GM10266 (cell line): Measurements from ENCODE around the gene DNAJB12.
"Not testable (repeated sequence)": the region's sequence is repeated elsewhere in the genome, so short reads cannot be mapped to it uniquely, and the experiment has no call there.

ENCODE experiments used
- DNase-seq: peaks from one replicate; pipeline ENCODE4 v3.0.0; 2012; ENCODE audit errors: extremely low spot score
- TF ChIP-seq, protein P1 (sequence below): IDR thresholded peaks from 2 replicates; pipeline ENCODE4 v1.5.1; 2012; ENCODE audit warnings: mild to moderate bottlenecking, low read depth; ENCODE audit not compliant: control insufficient read depth, insufficient read depth; ENCODE audit errors: missing control alignments

The DNAJB12 gene

DNA sequence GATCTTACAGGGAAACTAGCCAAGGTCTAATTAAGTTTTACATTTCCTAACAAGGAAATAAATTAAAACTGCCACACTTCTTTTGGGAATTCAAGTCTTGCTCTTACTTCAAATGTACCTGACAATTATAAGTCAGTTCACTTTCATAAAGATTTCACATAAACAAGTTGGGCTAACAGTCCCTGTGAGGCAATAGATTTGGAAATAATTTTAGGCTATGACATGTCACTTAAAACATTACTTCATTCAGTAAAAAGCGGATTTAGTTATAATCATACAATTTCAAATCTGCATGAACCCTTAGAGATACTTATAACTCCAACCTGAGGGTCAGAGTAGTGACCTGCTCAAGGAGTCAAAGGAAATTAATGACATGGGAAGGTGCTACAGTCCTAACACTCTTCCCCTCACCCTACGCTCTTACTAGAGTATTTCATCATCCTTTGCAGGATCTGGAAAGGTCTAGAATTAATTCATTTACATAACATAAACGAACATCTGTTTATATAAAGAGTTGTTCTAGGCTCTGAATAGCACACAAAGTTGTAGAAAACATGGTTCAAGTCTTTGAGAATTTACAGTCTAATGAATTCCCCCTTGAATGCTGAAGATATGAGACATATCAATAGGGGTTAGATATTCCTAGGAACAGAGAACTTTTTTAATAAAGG, 32.3 kb upstream of the DNAJB12 start:
- no peak for DNase-seq
- TF ChIP-seq, protein P1, sequence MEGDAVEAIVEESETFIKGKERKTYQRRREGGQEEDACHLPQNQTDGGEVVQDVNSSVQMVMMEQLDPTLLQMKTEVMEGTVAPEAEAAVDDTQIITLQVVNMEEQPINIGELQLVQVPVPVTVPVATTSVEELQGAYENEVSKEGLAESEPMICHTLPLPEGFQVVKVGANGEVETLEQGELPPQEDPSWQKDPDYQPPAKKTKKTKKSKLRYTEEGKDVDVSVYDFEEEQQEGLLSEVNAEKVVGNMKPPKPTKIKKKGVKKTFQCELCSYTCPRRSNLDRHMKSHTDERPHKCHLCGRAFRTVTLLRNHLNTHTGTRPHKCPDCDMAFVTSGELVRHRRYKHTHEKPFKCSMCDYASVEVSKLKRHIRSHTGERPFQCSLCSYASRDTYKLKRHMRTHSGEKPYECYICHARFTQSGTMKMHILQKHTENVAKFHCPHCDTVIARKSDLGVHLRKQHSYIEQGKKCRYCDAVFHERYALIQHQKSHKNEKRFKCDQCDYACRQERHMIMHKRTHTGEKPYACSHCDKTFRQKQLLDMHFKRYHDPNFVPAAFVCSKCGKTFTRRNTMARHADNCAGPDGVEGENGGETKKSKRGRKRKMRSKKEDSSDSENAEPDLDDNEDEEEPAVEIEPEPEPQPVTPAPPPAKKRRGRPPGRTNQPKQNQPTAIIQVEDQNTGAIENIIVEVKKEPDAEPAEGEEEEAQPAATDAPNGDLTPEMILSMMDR: no peak

DNA sequence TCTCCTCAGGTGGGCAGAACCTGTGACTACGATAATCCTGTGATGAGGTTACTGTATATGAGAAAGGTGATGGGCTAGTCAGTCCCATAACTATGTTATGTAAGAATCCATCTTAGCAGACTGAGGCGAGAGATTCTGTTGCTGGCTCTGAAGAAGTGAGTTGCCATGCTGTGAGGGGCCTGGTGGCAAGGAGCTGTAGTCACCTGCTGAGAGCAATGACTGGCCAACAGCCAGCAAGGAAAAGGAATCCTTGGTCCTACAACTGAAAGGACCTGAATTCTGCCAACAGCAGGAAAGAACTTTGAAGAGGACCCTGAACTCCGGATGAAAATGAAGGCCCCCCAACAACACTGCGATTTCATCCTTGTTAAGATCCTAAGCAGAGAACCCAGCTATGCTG, 31.0 kb upstream of the DNAJB12 start:
- no peak for DNase-seq
- TF ChIP-seq, protein P1: no peak

DNA sequence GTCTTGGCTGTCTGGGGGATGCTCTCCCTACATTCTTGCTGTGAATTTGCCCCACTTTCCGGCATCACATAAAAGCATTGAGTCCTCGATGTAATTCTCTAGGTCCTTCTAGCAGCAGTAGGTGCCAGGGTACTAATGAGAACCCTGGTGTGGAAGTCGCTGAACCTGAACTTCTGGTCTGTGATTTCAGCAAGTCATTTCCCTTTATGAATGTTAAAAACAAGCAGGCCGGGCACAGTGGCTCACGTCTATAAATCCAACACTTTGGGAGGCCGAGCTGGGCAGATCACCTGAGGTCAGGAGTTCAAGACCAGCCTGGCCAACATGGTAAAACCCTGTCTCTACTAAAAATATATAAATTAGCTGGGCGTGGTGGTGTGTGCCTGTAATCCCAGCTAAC, 30.3 kb upstream of the DNAJB12 start:
- DNase-seq: not testable (repeated sequence)

DNA sequence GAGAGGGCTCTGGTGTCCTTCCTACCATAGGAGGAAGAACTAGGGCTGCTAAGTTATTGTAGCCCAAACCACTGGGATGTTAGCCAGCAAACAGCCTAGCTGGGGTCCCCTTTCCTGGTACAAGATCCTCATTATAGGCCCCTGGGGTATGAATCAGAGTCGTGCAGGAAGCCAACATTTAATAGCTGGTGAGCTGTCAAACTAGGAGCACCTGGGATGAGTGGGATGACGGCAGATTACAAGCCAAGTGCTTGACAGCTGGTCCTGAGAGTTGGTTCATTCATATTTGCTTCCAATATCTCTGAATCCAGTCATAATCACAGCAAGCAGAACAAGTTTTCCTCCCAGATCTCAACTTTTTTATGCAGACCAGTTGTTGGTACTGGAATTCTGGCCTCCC, 25.1 kb upstream of the DNAJB12 start:
- DNase-seq: no peak
- TF ChIP-seq, protein P1: no peak

DNA sequence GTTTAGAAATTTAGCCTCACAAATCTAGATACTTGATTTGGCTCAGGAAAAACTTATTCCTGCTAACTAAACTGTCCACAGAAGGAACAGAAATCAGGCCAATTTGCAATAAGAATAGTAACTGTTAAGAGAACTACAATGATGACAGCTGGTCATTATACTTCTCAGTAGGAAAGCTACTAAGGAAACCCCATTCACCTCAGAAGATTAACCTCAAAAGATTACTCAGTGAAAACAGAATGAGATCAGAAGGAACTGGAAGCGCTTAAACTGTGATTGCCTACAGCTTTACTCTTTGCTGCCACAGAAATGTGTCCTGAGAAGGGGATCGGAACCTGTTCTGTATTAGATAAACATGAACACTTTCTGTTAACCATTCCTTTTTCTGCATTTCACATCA, 24.3 kb upstream of the DNAJB12 start:
- TF ChIP-seq, protein P1: no peak
- no peak for DNase-seq

DNA sequence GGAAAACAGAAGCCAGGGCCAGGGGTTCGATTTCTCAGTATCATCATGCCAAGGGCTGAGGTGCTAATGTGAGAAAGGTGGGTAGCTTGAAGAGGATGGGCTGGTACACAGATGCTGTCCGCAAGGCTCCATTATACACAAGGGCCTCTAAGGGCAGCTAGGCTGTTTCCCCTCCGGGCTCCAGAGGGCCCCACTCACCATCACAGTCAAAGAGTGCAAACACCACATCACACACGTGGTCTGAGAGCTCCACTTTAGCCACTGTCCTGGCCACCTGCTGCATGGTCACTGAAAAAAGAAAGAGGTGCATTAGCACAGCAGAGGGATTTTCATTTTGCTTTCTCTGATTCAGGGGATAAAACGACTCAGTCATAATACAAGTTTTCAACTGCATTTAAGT, 20.9 kb upstream of the DNAJB12 start:
- TF ChIP-seq, protein P1: peak; percentile 12
- no peak for DNase-seq

DNA sequence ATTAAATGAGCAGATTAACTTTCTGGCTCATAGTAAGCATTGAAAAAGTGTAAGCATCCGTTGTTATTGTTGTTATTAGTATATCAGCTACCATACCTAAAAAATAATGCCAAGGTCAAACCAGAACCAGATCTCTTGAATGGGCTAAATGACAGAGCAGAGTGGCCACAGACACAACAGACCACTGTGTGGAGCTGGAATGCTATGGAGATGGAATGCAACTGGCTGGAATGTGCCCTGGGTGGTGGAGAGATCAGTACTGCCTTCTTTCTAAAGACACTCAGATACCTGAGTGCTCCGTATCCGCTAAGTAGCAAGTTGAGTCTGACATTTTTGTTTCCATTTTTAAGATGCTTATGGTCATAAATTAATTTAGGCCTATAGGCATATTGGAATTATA, 20.5 kb upstream of the DNAJB12 start:
- TF ChIP-seq, protein P1: no peak
- DNase-seq: no peak

DNA sequence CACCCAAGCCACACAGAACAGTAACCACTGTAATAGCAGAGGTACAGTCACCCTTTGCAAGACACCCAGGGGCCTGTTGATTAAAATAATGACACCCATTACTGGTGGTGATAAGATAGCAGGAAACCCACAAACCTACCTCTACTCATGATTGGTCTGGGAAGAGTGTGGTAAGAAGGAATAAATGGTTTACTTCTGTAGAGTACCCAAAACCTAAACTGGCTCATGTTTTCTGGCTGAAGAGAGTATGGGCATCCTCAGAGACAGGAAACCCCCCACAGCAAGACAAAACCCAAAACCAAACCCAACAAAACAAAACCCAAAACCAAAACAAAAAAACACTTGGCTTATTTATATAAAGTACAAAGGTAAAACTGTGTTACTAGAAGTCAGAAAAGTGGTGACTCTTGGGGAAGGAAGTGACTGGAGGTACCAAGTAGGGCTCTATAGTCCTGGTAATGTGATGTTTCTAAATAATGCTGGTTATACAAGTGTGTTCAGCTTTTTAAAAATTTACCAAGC, 15.5 kb upstream of the DNAJB12 start:
- TF ChIP-seq, protein P1: no peak
- no peak for DNase-seq
